VCaP (cell line): ENCODE measurements around the gene AATK.

Source experiments
- H3K27ac ChIP-seq: fragments of 450-650 bp; 2 replicates; pipeline ENCODE4 v1.5.1; 2017
- CTCF ChIP-seq: fragments of 450-650 bp; conservative IDR thresholded peaks from 2 replicates; pipeline ENCODE4 v1.5.1; 2017; ENCODE audit warnings: mild to moderate bottlenecking, moderate library complexity

The AATK gene

GRCh38 chr17:81110488-81111040 lies 55.5 kb downstream of the AATK start:
- TF ChIP-seq CTCF = no peak
- no peak overlapping the region for H3K27ac ChIP-seq

GRCh38 chr17:81109957-81110356 lies 56.1 kb downstream of the AATK start:
- H3K27ac ChIP-seq = no peak overlapping the region
- no peak for TF ChIP-seq CTCF

GRCh38 chr17:81108220-81108619 lies 57.8 kb downstream of the AATK start:
- TF ChIP-seq CTCF = no peak
- H3K27ac ChIP-seq = no peak overlapping the region

- no peak overlapping the region for H3K27ac ChIP-seq
- no peak for TF ChIP-seq CTCF
These were observed 59.3 kb downstream of the AATK start for GRCh38 chr17:81106716-81107115.

- no peak for TF ChIP-seq CTCF
- no peak overlapping the region for H3K27ac ChIP-seq
These were observed 62.6 kb downstream of the AATK start for GRCh38 chr17:81103379-81103778.

GRCh38 chr17:81102869-81103268 lies 63.2 kb downstream of the AATK start:
- no peak for TF ChIP-seq CTCF

GRCh38 chr17:81102352-81102751 lies 63.7 kb downstream of the AATK start:
- no peak for TF ChIP-seq CTCF
- no peak overlapping the region for H3K27ac ChIP-seq

More at GRCh38 chr17:81102869-81103268, 63.2 kb downstream of the AATK start:
- H3K27ac ChIP-seq = no peak overlapping the region
